NT2/D1 (cell line): ENCODE measurements around the gene PKNOX2.

Experiments used
- SUZ12 ChIP-seq: IDR thresholded peaks from 2 replicates; pipeline ENCODE4 v1.6.1; 2011; ENCODE audit not compliant: insufficient read length, insufficient read depth; ENCODE audit errors: extremely low read depth
- YY1 ChIP-seq: IDR thresholded peaks from 2 replicates; pipeline ENCODE4 v1.6.1; 2011; ENCODE audit not compliant: insufficient read length, insufficient read depth
- ZNF274 ChIP-seq: IDR thresholded peaks from 2 replicates; pipeline ENCODE4 v1.6.1; 2011; ENCODE audit warnings: mild to moderate bottlenecking, low read depth, low read length

- TF ChIP-seq YY1 = no peak
- TF ChIP-seq ZNF274 = no peak
- no peak for TF ChIP-seq SUZ12
Measured at GRCh38 chr11:125359130-125359529, 194.6 kb downstream of the PKNOX2 start.
